ENCODE data around the gene CPB2. TPM values are rescaled to one million over a fixed set of nuclear protein-coding genes. Genes with fewer than 3 reads are reported as not detected.
A peak's percentile ranks its signal among the peaks of the same experiment; 100 is the strongest.

CPB2 gene
- total and polyA plus RNA-seq, 2 experiments from 2014 or later = 0.11 TPM; not detected in 1

DNA sequence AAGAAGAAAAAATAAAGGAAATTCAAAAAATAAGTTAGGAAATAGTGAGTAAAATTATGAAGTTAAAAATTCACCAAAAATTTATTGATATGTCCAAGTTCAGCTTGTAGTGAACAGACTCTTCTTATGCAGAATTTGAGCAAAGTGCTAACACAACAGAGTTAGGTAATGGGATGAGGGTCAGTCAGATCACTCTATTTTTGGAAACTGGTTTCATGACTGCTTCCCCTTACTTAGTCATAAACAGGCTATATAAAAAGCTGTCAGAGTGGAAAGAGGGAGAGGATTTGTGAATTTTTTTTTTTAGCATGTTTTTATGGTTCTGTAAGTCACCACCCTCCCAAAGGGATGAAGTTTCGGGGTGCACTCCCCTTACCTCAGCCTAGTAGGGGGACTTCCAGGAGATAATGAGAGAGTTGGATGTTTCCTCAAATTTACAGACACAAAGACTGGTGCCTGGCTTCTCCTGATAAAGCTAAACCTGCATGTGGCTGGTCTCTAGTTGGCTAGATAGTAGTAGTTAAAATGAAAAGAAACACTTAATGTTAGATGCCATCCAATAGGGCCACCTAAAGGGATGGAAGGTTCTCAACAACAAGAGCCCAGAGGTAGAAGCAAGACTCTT is 4.5 kb downstream of the CPB2 start:
- Histone ChIP-seq H3F3A (ENCODE audit: insufficient read depth) (no peaks in the 10 kb centered on the region), H4K20me1 (ENCODE audit: insufficient read depth) (no peaks in the 10 kb centered on the region), H3K9me2 (ENCODE audit: insufficient read depth) (no peaks in the 10 kb centered on the region), H3K4me1 (ENCODE audit: insufficient read depth) (no peaks in the 10 kb centered on the region), H3K36me3 (ENCODE audit: low read depth) (no peaks in the 10 kb centered on the region), H3K9ac (no peak overlapping the region), H3K4me3 (no peak overlapping the region), H3K79me2 (ENCODE audit: insufficient read depth) (no peaks in the 10 kb centered on the region), H3K27ac (no peak overlapping the region), H3K27me3 (replicated peaks; ENCODE audit: insufficient read depth) (peaks cover 2% of the 10 kb centered on the region; the same call in 1 of the 2 replicates), H3K9me3 (ENCODE audit: low read depth) (no peaks in the 10 kb centered on the region), H3K4me2 (ENCODE audit: unreplicated experiment) (no peak overlapping the region), H2AFZ (no peak overlapping the region)
- 80 to 86% methylated on average over 1 of the region's 1 CpG for WGBS, 2 experiments (ENCODE audit: low coverage in 1 of 2, low lambda C conversion rate in 2 of 2, missing lambda C conversion rate in 2 of 2)
- in situ Hi-C loops (cut with MboI) = no loop called here
- no peak for TF ChIP-seq EZH2phosphoT487 (IDR thresholded peaks at IDR 0.05; ENCODE audit: insufficient read depth, low read depth)
- TF ChIP-seq EZH2 (IDR thresholded peaks at IDR 0.05; ENCODE audit: insufficient read depth, poor library complexity, severe bottlenecking) = no peak
- peak; percentile 12 for DNase-seq

DNA sequence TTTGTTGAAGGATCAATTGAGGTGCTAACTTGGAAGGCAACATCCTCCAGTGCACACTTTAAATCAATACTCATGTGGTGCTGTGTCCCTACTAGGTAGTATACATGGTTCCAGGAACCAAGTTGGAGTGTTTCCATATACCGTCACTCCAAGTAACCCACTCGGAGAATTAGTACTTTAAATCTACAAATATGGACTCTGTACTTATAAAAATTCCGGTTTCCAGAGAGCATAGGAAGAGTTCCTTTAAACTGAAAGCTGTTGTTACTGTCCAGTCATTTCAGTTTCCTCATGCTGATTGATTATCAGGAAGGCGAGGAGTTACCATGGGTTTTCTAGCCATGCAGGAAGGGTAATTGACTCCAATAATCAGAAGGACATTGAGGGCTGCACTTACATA is 7.2 kb downstream of the CPB2 start:
- 78 to 85% methylated on average over 4 of the region's 4 CpGs for WGBS, 2 experiments (ENCODE audit: low coverage in 1 of 2, low lambda C conversion rate in 2 of 2, missing lambda C conversion rate in 2 of 2)
- in situ Hi-C loops (cut with MboI) = no loop called here

DNA sequence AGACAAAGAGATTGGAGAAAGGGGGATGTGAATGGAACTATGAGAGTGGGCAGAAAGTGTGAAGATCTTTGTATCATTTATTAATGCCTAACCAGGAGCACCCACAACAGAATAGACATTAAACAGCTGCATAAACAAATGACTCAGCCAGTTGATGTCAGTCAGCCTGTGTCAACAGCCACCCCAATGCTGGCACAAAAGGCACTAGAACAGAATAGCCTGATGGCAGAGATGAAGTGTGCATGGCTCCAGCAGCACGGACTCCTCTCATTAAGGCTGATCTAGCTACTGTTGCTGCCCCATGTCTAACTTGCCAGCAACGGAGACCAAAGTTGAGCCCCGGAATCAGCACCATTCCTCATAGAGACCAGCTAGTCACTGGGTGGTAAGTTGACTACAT is 7.8 kb downstream of the CPB2 start:
- no peak for TF ChIP-seq EZH2phosphoT487 (IDR thresholded peaks at IDR 0.05; ENCODE audit: insufficient read depth, low read depth)
- no peak for TF ChIP-seq EZH2 (IDR thresholded peaks at IDR 0.05; ENCODE audit: insufficient read depth, poor library complexity, severe bottlenecking)
- no peak overlapping the region for H3K27ac ChIP-seq
- peaks cover 22% of the 10 kb centered on the region for H3K27me3 ChIP-seq (replicated peaks; ENCODE audit: insufficient read depth)
- no peaks in the 10 kb centered on the region for H3K9me2 ChIP-seq (ENCODE audit: insufficient read depth)
- no peak for DNase-seq
- H3K4me1 ChIP-seq (ENCODE audit: insufficient read depth) = no peaks in the 10 kb centered on the region
- no peak overlapping the region for H2AFZ ChIP-seq
- H3K9ac ChIP-seq = no peak overlapping the region
- WGBS, 2 experiments (ENCODE audit: low coverage in 1 of 2, low lambda C conversion rate in 2 of 2, missing lambda C conversion rate in 2 of 2) = 67 to 69% methylated on average over 3 of the region's 3 CpGs
- no peaks in the 10 kb centered on the region for H4K20me1 ChIP-seq (ENCODE audit: insufficient read depth)
- no peak overlapping the region for H3K4me3 ChIP-seq
- H3K9me3 ChIP-seq (ENCODE audit: low read depth) = no peaks in the 10 kb centered on the region
- H3K79me2 ChIP-seq (ENCODE audit: insufficient read depth) = no peaks in the 10 kb centered on the region
- H3K36me3 ChIP-seq (ENCODE audit: low read depth) = no peaks in the 10 kb centered on the region
- no peaks in the 10 kb centered on the region for H3F3A ChIP-seq (ENCODE audit: insufficient read depth)
- no peak overlapping the region for H3K4me2 ChIP-seq (ENCODE audit: unreplicated experiment)
- in situ Hi-C loops (cut with MboI) = no loop called here

More for the DNA sequence above, 7.2 kb downstream of the CPB2 start:
- Histone ChIP-seq H4K20me1 (ENCODE audit: insufficient read depth) (no peaks in the 10 kb centered on the region), H3K79me2 (ENCODE audit: insufficient read depth) (no peaks in the 10 kb centered on the region), H3K36me3 (ENCODE audit: low read depth) (no peaks in the 10 kb centered on the region), H3K9me2 (ENCODE audit: insufficient read depth) (no peaks in the 10 kb centered on the region), H3K4me2 (ENCODE audit: unreplicated experiment) (no peak overlapping the region), H3F3A (ENCODE audit: insufficient read depth) (no peaks in the 10 kb centered on the region), H2AFZ (no peak overlapping the region), H3K27me3 (replicated peaks; ENCODE audit: insufficient read depth) (peaks cover 22% of the 10 kb centered on the region), H3K9ac (no peak overlapping the region), H3K4me1 (ENCODE audit: insufficient read depth) (no peaks in the 10 kb centered on the region), H3K9me3 (ENCODE audit: low read depth) (no peaks in the 10 kb centered on the region), H3K27ac (no peak overlapping the region), H3K4me3 (no peak overlapping the region)
- no peak for TF ChIP-seq EZH2 (IDR thresholded peaks at IDR 0.05; ENCODE audit: insufficient read depth, poor library complexity, severe bottlenecking)
- no peak for TF ChIP-seq EZH2phosphoT487 (IDR thresholded peaks at IDR 0.05; ENCODE audit: insufficient read depth, low read depth)
- no peak for DNase-seq

DNA sequence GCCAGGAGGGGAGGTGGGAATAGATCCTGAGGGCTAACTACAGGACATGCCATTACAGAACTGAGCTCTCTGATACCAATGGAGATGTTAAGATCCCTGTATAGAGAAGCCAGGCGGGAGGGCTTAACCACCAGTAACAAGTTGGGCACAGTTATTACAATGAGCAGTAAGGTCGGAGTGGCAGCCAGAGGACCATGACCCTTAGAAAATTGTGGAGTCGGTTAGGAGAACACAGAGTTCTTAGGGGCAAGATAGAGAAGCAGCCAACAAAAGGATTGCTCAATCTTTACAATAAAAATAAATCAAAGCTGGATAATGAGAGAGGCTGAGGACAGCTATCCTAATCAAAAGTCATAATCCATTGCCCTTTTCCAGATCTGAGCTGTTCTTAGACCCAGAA is 10.4 kb downstream of the CPB2 start:
- no peak for DNase-seq
- Histone ChIP-seq H3K4me2 (ENCODE audit: unreplicated experiment) (no peak overlapping the region), H3K27me3 (replicated peaks; ENCODE audit: insufficient read depth) (peaks cover 22% of the 10 kb centered on the region), H3K9ac (no peak overlapping the region), H2AFZ (no peak overlapping the region), H3K9me3 (ENCODE audit: low read depth) (no peaks in the 10 kb centered on the region), H3K27ac (no peak overlapping the region), H3K36me3 (ENCODE audit: low read depth) (no peaks in the 10 kb centered on the region), H4K20me1 (ENCODE audit: insufficient read depth) (no peaks in the 10 kb centered on the region), H3K79me2 (ENCODE audit: insufficient read depth) (no peaks in the 10 kb centered on the region), H3K9me2 (ENCODE audit: insufficient read depth) (no peaks in the 10 kb centered on the region), H3K4me1 (ENCODE audit: insufficient read depth) (no peaks in the 10 kb centered on the region), H3F3A (ENCODE audit: insufficient read depth) (no peaks in the 10 kb centered on the region), H3K4me3 (no peak overlapping the region)
- TF ChIP-seq EZH2phosphoT487 (IDR thresholded peaks at IDR 0.05; ENCODE audit: insufficient read depth, low read depth) (no peak), EZH2 (IDR thresholded peaks at IDR 0.05; ENCODE audit: insufficient read depth, poor library complexity, severe bottlenecking) (no peak)
- in situ Hi-C loops (cut with MboI) = no loop called here
- 65 to 84% methylated on average over 3 of the region's 3 CpGs for WGBS, 2 experiments (ENCODE audit: low coverage in 1 of 2, low lambda C conversion rate in 2 of 2, missing lambda C conversion rate in 2 of 2)

Data from GM23248 (cell line).